SU-DHL-6 (cell line): ENCODE measurements around the gene P4HB.

Experiments used
- CTCF ChIP-seq: fragments of 200-600 bp; sonication (generic); IDR thresholded peaks from one replicate; pipeline ENCODE4 v1.5.1; 2017; ENCODE audit warnings: antibody characterized with exemption, mild to moderate bottlenecking, low read length, moderate library complexity; ENCODE audit not compliant: insufficient read depth, poor library complexity, severe bottlenecking
- EZH2phosphoT487 ChIP-seq: fragments of 200-600 bp; sonication (generic), shearing (Covaris generic); conservative IDR thresholded peaks from 2 replicates; pipeline ENCODE4 v1.6.1; 2018; ENCODE audit warnings: mild to moderate bottlenecking, antibody characterized with exemption, low read length, moderate library complexity, mixed read lengths

- TF ChIP-seq CTCF (no peak), EZH2phosphoT487 (no peak)
These were observed 53.1 kb downstream of the P4HB start for GRCh38 chr17:81807210-81807719.
